ENCODE measurements around the gene PEX3. TPM values are rescaled to one million over a fixed set of nuclear protein-coding genes. Genes with fewer than 3 reads are reported as not detected.

Gene PEX3
- polyA plus RNA-seq, 3 donors, result 3.2 to 6.9 (median 5.2) TPM

GRCh38 chr6:143427109-143427817 is 23.3 kb upstream of the PEX3 start:
- Histone ChIP-seq H3K4me3 (replicated peaks in 1 of 3; ENCODE audit: low read depth in 2 of 3, low read length in 3 of 3) (no peak overlapping the region), H3K4me2 (replicated peaks; ENCODE audit: extremely low read depth, low read length, poor library complexity, severe bottlenecking) (no peak overlapping the region), H3K36me3 (replicated peaks in 1 of 2; ENCODE audit: control insufficient read depth in 1 of 2, insufficient read depth in 2 of 2, low read length in 2 of 2) (peaks cover 0 to 4% of the 10 kb centered on the region in 2 donors), H2AFZ (ENCODE audit: insufficient read depth, low read depth, low read length, poor library complexity, severe bottlenecking) (no peak overlapping the region), H3K79me2 (ENCODE audit: insufficient read depth, low read length) (no peaks in the 10 kb centered on the region), H3K9me3 (replicated peaks in 1 of 2; ENCODE audit: control insufficient read depth in 1 of 2, insufficient read depth in 1 of 2, low read length in 2 of 2) (no peaks in the 10 kb centered on the region), H3K27ac (ENCODE audit: low read depth in 1 of 2, low read length in 2 of 2) (no peak overlapping the region), H4K20me1 (ENCODE audit: insufficient read depth, low read length) (no peaks in the 10 kb centered on the region), H3K4me1 (ENCODE audit: control insufficient read depth in 1 of 2, insufficient read depth in 2 of 2, low read length in 2 of 2) (no peaks in the 10 kb centered on the region), H3K9ac (ENCODE audit: insufficient read depth, low read length, poor library complexity, severe bottlenecking) (no peak overlapping the region), H3K27me3 (ENCODE audit: control insufficient read depth in 2 of 2, insufficient read depth in 2 of 2, low read length in 2 of 2) (no peaks in the 10 kb centered on the region)
- Mint-ChIP-seq H3K9me3 (no peaks in the 10 kb centered on the region), H3K27ac (no peak overlapping the region), H3K27me3 (ENCODE audit: low read depth in 3 of 3) (no peaks in the 10 kb centered on the region), H3K4me1 (no peaks in the 10 kb centered on the region), H3K36me3 (peaks cover 1 to 14% of the 10 kb centered on the region in 2 donors), H3K4me3 (no peak overlapping the region)
- WGBS (ENCODE audit: insufficient coverage), result 0% methylated on average over 3 of the region's 4 CpGs
- TF ChIP-seq CTCF (IDR thresholded peaks at IDR 0.05), result peak; percentile 90
- peak; percentile 33 to 59 (median 59) for DNase-seq
- intact Hi-C loops (cut with micrococcal nuclease), result loop anchor here (5.0 to 10.0 kb wide), 3 partner anchors 735 to 952 kb away; no protein-coding TSS in a partner anchor

- Mint-ChIP-seq H3K27me3 (ENCODE audit: low read depth in 3 of 3) (no peaks in the 10 kb centered on the region), H3K4me3 (no peak overlapping the region), H3K4me1 (no peaks in the 10 kb centered on the region), H3K27ac (peak overlapping the region in 2 of 7 donors; percentile 1 to 19), H3K36me3 (peaks cover 3 to 18% of the 10 kb centered on the region in 2 donors), H3K9me3 (no peaks in the 10 kb centered on the region)
- Histone ChIP-seq H2AFZ (ENCODE audit: insufficient read depth, low read depth, low read length, poor library complexity, severe bottlenecking) (no peak overlapping the region), H3K4me1 (ENCODE audit: control insufficient read depth in 1 of 2, insufficient read depth in 2 of 2, low read length in 2 of 2) (no peaks in the 10 kb centered on the region), H3K27me3 (ENCODE audit: control insufficient read depth in 2 of 2, insufficient read depth in 2 of 2, low read length in 2 of 2) (no peaks in the 10 kb centered on the region), H3K27ac (ENCODE audit: low read depth in 1 of 2, low read length in 2 of 2) (no peak overlapping the region), H3K4me3 (replicated peaks in 1 of 3; ENCODE audit: low read depth in 2 of 3, low read length in 3 of 3) (no peak overlapping the region), H3K9me3 (replicated peaks in 1 of 2; ENCODE audit: control insufficient read depth in 1 of 2, insufficient read depth in 1 of 2, low read length in 2 of 2) (no peaks in the 10 kb centered on the region), H3K36me3 (replicated peaks in 1 of 2; ENCODE audit: control insufficient read depth in 1 of 2, insufficient read depth in 2 of 2, low read length in 2 of 2) (peaks cover 0 to 8% of the 10 kb centered on the region in 2 donors), H3K79me2 (ENCODE audit: insufficient read depth, low read length) (no peaks in the 10 kb centered on the region), H3K9ac (ENCODE audit: insufficient read depth, low read length, poor library complexity, severe bottlenecking) (no peak overlapping the region), H4K20me1 (ENCODE audit: insufficient read depth, low read length) (no peaks in the 10 kb centered on the region), H3K4me2 (replicated peaks; ENCODE audit: extremely low read depth, low read length, poor library complexity, severe bottlenecking) (no peak overlapping the region)
- 85% methylated on average over 4 of the region's 4 CpGs for WGBS (ENCODE audit: insufficient coverage)
- intact Hi-C loops (cut with micrococcal nuclease), result loop anchor here (5.0 to 10.0 kb wide), 3 partner anchors 738 to 955 kb away; no protein-coding TSS in a partner anchor
- no peak for TF ChIP-seq CTCF (IDR thresholded peaks at IDR 0.05)
- no peak for DNase-seq
These were observed 20.6 kb upstream of the PEX3 start for GRCh38 chr6:143429970-143430369.

Data from CD14-positive monocyte (primary cell).